Stomach (tissue), 9 donors: ENCODE results near the gene MTMR12. TPM values are rescaled to one million over a fixed set of nuclear protein-coding genes. Genes with fewer than 3 reads are reported as not detected.

Source experiments
- DNase-seq, 2 donors: peaks; one replicate each; pipeline versions ENCODE4 v3.0.0 to v3.0.0-alpha.2; 2013 to 2019
- H3K27ac ChIP-seq, 5 donors: fragments of 200-600 bp in 4 of 5; sonication (generic) in 4 of 5; one replicate each; pipeline ENCODE4 v1.5.1; 2013 to 2019; ENCODE audit warnings: mild to moderate bottlenecking in 1 of 5, moderate library complexity in 1 of 5
- H3K27me3 ChIP-seq, 3 donors: fragments of 200-600 bp; sonication (generic); one replicate each; pipeline ENCODE4 v1.5.1; 2017 to 2019; ENCODE audit warnings: mixed run types in 1 of 3
- H3K36me3 ChIP-seq, 4 donors: fragments of 200-600 bp; sonication (generic); 1 replicate in 3 of 4; 2 replicates in 1 of 4; pipeline ENCODE4 v1.5.1; 2016 to 2019
- H3K4me1 ChIP-seq, 4 donors: fragments of 200-600 bp; sonication (generic); one replicate each; pipeline ENCODE4 v1.5.1; 2016 to 2019
- H3K4me3 ChIP-seq, 4 donors: fragments of 200-600 bp; sonication (generic) in 3 of 4; one replicate each; pipeline ENCODE4 v1.5.1; 2016 to 2019; ENCODE audit warnings: mild to moderate bottlenecking in 1 of 4
- H3K9me3 ChIP-seq, 4 donors: fragments of 200-600 bp; sonication (generic); one replicate each; pipeline ENCODE4 v1.5.1; 2016 to 2019
- EP300 ChIP-seq: sonication (generic); formaldehyde crosslinking; IDR thresholded peaks from one replicate; pipeline ENCODE4 v1.6.1; 2017; ENCODE audit warnings: antibody characterized with exemption
- POLR2A ChIP-seq, 4 donors: fragments of 450-650 bp; IDR thresholded peaks; one replicate each; pipeline ENCODE4 v1.6.1; 2016; ENCODE audit warnings: antibody characterized with exemption in 4 of 4, control low read depth in 2 of 4, mild to moderate bottlenecking in 1 of 4, moderate library complexity in 1 of 4
- POLR2AphosphoS5 ChIP-seq, 3 donors: sonication (generic); formaldehyde crosslinking; IDR thresholded peaks; one replicate each; pipeline ENCODE4 v1.6.1; 2016; ENCODE audit warnings: antibody characterized with exemption in 3 of 3
- WGBS, 5 donors: extraction: QIAGEN DNeasy Blood & Tissue Kit in 3 of 5; methylation state at CpG; one replicate each; pipeline versions ENCODE4 v1.1.5 to v1.1.7; 2013 to 2018; 5-methylcytosine and 5-hydroxymethylcytosine counted together
- intact Hi-C: fragments of 100-400 bp; cut with DNase I; formaldehyde crosslinking; loops from one replicate; pipeline ENCODE4 v1.15.1; 2023; ENCODE audit warnings: low total_unique reads
- polyA plus RNA-seq, 3 donors: library from polyadenylated mRNA; stranded (reverse); fragments of 200-250 nt; gene quantifications; one replicate each; pipeline ENCODE4 v1.2.3, GENCODE V29; 2013
- small RNA-seq, 4 donors: library from RNA; depleted of rRNA; stranded (forward); fragments of <200 nt; gene quantifications; one replicate each; pipeline ENCODE3, GENCODE V24; 2016
- total RNA-seq, 5 donors: library from RNA; depleted of rRNA; stranded (reverse); fragments of >200 nt; gene quantifications; one replicate each; pipeline versions ENCODE4 v1.1.0 to v1.2.3, GENCODE V29; 2014 to 2016
- TF ChIP-seq, protein P1 (sequence below), 7 experiments: fragments of 450-650 bp in 4 of 7; fragments of 200-600 bp in 3 of 7; sonication (generic) in 3 of 7; IDR thresholded peaks; one replicate each; pipeline ENCODE4 v1.5.1; 2016 to 2019; ENCODE audit warnings: antibody characterized with exemption in 7 of 7, control low read depth in 2 of 7, mild to moderate bottlenecking in 1 of 7
- donor health status: healthy with polysubstance abuse.
- donor health status: Bipolar disorder and iron deficiency.
- donor health status: healthy.

MTMR12 gene
- total and polyA plus RNA-seq, 8 donors, result 7.2 to 51.9 (median 38.8) TPM

DNA sequence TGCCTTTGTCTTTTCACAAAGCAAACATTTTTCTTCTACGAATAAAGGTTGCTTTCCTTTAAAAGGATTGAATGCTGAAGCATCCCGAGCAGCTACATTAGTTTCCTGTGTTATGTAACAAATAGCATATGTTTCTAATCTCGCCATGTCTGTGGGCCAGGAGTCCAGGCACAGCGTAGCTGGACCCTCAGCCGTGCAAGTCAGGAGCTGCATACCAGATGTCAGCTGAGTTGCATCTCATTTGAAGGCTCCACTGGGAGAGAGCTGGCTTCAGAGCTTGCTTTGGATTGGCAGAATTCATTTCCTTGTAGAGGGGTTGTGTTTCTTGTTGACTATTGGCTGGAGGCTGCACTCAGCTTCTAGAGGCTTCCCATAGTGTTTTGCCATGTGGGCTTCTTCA lies 122.6 kb downstream of the MTMR12 start:
- Histone ChIP-seq H3K27ac (no peak overlapping the region), H3K36me3 (no peaks in the 10 kb centered on the region)

DNA sequence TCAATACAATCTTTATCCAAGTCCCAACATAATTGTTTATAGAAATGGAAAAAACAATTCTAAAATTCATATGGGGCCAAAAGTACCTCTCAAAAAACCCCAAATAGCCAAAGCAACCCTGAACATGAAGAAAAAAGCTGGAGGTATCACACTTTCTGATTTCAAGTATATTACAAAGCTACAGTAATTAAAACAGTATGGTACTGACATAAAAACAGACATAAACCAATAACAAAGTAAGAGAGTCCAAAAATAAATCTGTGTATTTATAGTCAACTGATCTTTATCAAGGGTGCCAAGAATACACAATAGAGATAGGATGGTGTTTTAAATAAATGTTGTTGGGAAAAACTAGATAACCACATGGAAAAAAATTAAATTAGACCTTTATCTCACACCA lies 125.1 kb downstream of the MTMR12 start:
- Histone ChIP-seq H3K4me3 (no peak overlapping the region), H3K4me1 (peaks cover 0 to 2% (median under 1%) of the 10 kb centered on the region in 4 donors), H3K9me3 (peaks cover 0 to 5% (median 0%) of the 10 kb centered on the region in 4 donors), H3K36me3 (no peaks in the 10 kb centered on the region), H3K27ac (no peak overlapping the region), H3K27me3 (no peaks in the 10 kb centered on the region)
- TF ChIP-seq, protein P1, sequence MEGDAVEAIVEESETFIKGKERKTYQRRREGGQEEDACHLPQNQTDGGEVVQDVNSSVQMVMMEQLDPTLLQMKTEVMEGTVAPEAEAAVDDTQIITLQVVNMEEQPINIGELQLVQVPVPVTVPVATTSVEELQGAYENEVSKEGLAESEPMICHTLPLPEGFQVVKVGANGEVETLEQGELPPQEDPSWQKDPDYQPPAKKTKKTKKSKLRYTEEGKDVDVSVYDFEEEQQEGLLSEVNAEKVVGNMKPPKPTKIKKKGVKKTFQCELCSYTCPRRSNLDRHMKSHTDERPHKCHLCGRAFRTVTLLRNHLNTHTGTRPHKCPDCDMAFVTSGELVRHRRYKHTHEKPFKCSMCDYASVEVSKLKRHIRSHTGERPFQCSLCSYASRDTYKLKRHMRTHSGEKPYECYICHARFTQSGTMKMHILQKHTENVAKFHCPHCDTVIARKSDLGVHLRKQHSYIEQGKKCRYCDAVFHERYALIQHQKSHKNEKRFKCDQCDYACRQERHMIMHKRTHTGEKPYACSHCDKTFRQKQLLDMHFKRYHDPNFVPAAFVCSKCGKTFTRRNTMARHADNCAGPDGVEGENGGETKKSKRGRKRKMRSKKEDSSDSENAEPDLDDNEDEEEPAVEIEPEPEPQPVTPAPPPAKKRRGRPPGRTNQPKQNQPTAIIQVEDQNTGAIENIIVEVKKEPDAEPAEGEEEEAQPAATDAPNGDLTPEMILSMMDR (IDR thresholded peaks at IDR 0.05), result no peak
- TF ChIP-seq POLR2AphosphoS5 (IDR thresholded peaks at IDR 0.05) (no peak), POLR2A (IDR thresholded peaks at IDR 0.05) (no peak), EP300 (no peak)
- DNase-seq, result no peak
- intact Hi-C loops, result no loop called here

More for the DNA sequence above, 122.6 kb downstream of the MTMR12 start:
- no peak for TF ChIP-seq POLR2AphosphoS5 (IDR thresholded peaks at IDR 0.05)
- no peak for TF ChIP-seq POLR2A (IDR thresholded peaks at IDR 0.05)
- TF ChIP-seq, protein P1 (IDR thresholded peaks at IDR 0.05), result no peak
- no peak for TF ChIP-seq EP300
- Histone ChIP-seq H3K9me3 (peaks cover 0 to 5% (median 0%) of the 10 kb centered on the region in 4 donors), H3K4me1 (peaks cover 11 to 19% (median 14%) of the 10 kb centered on the region in 4 donors), H3K27me3 (no peaks in the 10 kb centered on the region), H3K4me3 (no peak overlapping the region)
- 57 to 79% (median 70%) methylated on average over 5 of the region's 5 CpGs for WGBS, 5 donors
- peak in 1 of 2 donors; percentile 86 for DNase-seq
- intact Hi-C loops, result no loop called here

DNA sequence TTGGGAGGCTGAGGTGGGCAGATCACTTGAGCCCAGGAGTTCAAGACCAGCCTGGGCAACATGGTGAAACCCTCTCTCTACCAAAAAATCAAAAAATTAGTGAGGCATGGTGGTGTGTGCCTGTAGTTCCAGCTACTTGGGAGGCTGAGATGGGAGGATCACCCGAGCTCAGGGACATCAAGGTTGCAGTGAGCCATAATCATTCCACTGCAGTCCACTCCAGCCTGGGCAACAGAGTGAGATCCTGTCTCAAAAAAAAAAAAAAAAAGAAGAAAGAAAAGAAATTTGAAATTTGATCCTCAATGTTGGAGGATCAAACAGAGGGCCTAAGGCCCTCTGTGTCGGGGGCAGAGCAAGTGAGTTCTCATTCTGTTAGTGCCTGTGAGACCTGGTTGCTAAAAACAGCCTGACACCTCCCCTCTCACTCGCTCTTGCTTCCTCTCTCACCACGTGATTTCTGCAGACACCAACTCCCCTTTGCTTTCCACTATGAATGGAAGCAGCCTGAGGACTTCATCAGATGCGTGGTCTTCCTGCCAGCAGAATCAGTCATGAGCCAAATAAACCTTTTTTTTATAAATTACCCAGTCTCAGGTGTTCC lies 130.2 kb downstream of the MTMR12 start:
- Histone ChIP-seq H3K27ac (no peak overlapping the region), H3K4me3 (no peak overlapping the region), H3K9me3 (peaks cover 0 to 3% (median 0%) of the 10 kb centered on the region in 4 donors), H3K36me3 (no peaks in the 10 kb centered on the region), H3K27me3 (no peaks in the 10 kb centered on the region), H3K4me1 (no peaks in the 10 kb centered on the region)
- TF ChIP-seq, protein P1 (IDR thresholded peaks at IDR 0.05), result no peak
- TF ChIP-seq EP300 (no peak), POLR2A (IDR thresholded peaks at IDR 0.05) (no peak), POLR2AphosphoS5 (IDR thresholded peaks at IDR 0.05) (no peak)
- no peak for DNase-seq
- WGBS, 5 donors, result 76 to 86% (median 78%) methylated on average over 5 of the region's 5 CpGs
- intact Hi-C loops, result no loop called here

Small RNA genes within 50 kb of the gene (small RNA-seq; reads per million reads assigned to genes)
- gene RNU6-1079P (0 reads per million in 4 donors), gene RNU6-378P (0 reads per million in 4 donors)

Other genes with a start within 250 kb of the MTMR12 start
- 100 to 1,000 TPM in 2 of 5 donors, 10 to 100 TPM in 3; 47.8 to 171 (median 94.3) TPM for gene GOLPH3, start 138.6 kb downstream of the MTMR12 start, total RNA-seq
- gene GOLPH3, start 138.6 kb downstream of the MTMR12 start, polyA plus RNA-seq, result 10 to 100 TPM; 38.3 to 95.6 (median 50.4) TPM
- 100 to 1,000 TPM in 1 of 5 donors, 10 to 100 TPM in 4; 24.3 to 110 (median 75.1) TPM for gene ZFR, start 131.8 kb upstream of the MTMR12 start, total RNA-seq
- 10 to 100 TPM; 21.8 to 30.4 (median 25.3) TPM for gene ZFR, start 131.8 kb upstream of the MTMR12 start, polyA plus RNA-seq